Limb (tissue), 2 donors: Measurements from ENCODE around the gene NSMCE1.
"Not testable (repeated sequence)": the region's sequence is repeated elsewhere in the genome, so short reads cannot be mapped to it uniquely, and the experiment has no call there.

Experiments
- DNase-seq, 2 donors: peaks; one replicate each; pipeline ENCODE4 v3.0.0-alpha.2; 2016; ENCODE audit errors: extremely low spot score in 2 of 2

The NSMCE1 gene

DNA sequence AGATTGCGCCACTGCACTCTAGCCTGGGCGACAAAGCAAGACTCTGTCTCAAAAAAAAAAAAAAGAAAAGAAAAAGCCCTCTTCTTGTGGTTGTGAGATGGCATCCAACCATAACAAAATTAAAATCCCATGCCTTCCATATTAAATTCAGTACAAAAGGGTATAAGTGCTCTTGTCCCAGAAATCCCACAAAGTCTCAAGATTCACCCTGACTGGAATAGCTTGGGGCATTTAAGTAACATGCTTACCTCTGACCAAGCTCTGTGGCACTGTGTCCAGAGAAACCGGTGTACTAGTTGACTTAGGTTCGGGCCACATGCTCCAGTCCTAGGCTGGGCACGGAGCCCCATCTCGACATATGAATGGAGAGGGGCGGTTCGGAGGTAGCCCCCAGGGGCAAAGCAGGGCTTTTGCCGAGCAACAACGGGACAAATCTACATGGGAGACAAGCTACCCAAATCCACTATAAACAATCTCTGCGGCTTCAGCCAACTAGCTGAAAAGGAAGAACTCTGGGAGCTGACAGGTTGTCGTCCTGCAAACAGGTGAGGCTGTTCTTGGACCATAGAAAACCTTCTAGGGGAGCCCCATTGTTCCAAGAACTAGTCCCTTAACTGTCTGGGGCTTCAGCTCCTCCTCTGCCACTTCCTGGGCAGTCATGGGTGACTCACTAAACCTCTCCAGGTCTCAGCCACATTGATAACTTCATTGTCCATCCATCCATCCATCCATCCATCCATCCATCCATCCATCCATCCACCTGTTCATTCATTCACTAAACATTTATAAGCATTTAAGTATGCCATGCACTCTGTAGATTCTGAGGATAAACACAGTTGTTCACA, 34.9 kb upstream of the NSMCE1 start:
- no peak for DNase-seq

GRCh38 chr16:27302126-27302525, 33.6 kb upstream of the NSMCE1 start:
- DNase-seq, result no peak

DNA sequence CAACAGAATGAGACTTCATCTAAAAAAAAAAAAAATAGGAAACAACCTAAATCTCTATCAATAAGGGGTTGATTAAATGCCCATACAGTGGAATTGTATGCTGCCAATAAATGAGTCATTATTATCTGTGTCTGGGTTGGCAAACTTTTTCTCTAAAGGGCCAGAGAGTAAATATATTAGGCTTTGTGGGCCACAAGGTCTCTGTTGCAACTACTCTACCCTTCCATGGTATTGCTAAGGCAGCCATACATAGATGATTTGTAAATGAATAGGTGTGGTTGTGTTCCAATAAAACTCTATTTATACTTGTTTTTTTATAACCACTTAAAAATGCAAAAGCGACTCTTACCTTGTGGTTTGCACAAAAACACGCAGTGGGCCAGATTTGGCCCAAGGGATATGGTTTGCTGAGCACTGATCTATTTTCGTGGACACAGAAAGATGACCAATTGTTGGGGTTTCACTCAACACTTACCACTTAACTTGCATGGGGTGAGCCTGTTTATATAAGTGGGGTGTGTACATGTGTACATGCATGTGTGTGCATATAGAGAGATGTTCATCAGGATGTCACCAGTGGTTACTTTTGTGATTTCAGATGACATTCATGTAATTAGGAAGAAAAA, 32.8 kb upstream of the NSMCE1 start:
- no peak for DNase-seq

- DNase-seq, result no peak
Measured at GRCh38 chr16:27298132-27298531, 29.6 kb upstream of the NSMCE1 start.

DNA sequence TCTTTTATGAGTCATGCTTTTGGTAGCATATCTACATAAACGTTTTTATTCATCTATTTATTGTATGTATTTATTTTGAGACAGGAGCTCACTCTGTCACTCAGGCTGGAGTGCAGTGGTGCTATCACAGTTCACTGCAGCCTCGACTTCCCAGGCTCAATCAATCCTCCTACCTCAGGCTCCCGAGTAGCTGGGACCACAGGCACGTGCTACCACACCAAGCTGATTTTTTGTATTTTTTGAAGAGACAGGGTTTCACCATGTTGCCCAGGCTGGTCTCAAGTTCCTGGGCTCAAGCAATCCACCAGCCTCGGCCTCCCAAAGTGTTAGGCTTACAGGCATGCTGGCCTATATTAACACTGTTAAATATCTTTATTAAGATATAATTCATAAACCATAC, 24.8 kb upstream of the NSMCE1 start:
- no peak for DNase-seq

DNA sequence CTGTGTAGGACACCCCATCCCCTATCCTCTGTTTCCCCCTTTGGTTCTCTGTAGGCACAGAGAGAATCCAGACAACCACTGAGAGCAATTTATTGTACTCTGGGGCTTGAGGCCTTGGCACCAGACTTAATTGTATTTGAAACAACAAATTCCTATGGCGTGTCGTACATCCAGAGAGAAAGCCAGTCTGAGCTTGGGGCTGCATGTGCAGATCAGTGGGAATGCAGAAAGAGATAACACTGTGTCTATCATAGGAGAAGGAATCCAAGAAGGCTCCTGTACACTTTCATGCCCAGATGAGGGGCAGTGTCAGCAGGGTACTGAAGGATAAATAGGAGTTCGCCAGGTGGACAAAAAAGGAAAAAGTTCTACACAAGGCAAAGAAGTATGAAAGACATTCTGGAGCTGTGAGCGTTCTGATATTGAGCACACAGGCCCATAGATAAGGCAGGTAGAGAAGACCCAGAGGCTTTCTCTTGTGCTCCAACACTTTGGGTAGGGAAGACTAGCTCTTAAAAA, 23.2 kb upstream of the NSMCE1 start:
- no peak for DNase-seq

DNA sequence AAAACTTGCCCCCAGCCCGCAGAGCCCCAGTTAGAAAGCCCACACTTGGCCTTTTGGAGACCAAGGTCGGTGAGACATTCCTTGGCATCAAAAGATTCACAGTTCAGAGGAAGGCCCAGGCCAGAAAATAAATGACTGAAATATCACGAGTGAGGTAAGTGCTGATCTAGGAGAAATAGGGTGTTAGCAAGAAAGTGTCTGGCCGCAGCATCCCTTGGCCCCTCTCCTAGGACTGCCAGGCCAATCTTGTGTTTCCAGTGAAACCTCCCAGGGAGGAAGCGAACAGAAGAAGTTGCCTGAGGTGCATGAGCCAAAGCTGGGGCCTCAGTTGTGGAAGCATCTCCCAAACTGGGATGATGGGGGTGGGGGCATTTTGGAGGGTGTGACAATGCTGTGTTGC, 22.5 kb upstream of the NSMCE1 start:
- no peak for DNase-seq

- DNase-seq, result no peak
Measured at GRCh38 chr16:27290562-27290961, 22.0 kb upstream of the NSMCE1 start.

DNA sequence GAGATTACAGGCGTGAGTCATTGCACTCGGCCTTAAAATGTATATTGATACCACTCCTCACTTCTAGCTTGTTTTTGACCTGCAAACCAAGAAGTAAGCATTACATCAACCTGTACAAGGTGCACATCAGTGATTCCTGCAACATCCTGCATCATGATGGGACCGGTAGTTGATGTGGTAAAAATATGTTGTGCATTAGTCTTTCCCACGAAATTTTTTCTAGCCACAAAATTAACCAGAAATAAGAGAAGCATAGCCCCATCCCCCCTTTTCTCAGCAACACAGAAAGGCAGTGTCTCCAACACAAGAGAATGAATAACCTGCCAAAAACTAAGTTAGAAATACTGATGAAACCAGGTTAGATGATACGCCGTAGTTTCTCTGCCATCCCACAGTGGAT, 21.1 kb upstream of the NSMCE1 start:
- DNase-seq, result no peak

DNA sequence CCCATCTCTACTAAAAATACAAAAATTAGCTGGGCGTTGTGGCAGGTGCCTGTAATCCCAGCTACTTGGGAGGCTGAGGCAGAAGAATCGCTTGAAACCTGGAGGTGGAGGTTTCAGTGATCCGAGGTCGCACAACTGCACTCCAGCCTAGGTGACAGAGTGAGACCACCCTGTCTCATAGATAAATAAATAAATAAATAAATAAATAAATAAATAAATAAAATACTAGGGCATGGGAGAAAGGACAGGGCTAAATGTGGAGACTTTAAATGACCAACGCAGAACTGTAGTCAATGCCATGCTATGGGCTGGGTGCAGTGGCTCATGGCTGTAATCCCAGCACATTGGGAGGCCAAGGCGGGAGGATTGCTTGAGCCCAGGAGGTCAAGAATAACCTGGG, 19.7 kb upstream of the NSMCE1 start:
- not testable (repeated sequence) for DNase-seq

- DNase-seq, result no peak
Measured at GRCh38 chr16:27287887-27288286, 19.3 kb upstream of the NSMCE1 start.

GRCh38 chr16:27287051-27287811, 18.7 kb upstream of the NSMCE1 start:
- no peak for DNase-seq

GRCh38 chr16:27286451-27286850, 17.9 kb upstream of the NSMCE1 start:
- no peak for DNase-seq

GRCh38 chr16:27285676-27286196, 17.2 kb upstream of the NSMCE1 start:
- DNase-seq, result no peak

GRCh38 chr16:27284865-27285675, 16.5 kb upstream of the NSMCE1 start:
- DNase-seq, result no peak

- DNase-seq, result no peak
Measured at GRCh38 chr16:27281243-27281642, 12.7 kb upstream of the NSMCE1 start.

DNA sequence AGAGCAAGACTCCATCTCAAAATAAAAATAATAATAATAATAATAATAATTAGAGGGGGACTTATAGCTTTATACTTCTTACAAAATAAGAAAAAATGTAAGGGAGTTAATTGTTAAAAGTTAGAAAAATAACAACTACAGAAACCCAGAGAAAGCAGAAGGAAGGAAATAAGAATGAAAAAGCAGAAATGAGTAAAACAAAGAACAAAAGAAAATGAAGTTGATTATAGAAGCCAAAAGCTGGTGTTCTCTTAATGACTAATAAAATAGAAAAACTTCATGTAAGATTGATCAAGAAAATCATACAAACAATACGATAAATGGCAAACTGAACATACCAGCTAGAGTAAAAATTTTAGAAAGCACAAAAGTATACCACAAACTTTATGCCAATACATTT, 6.8 kb upstream of the NSMCE1 start:
- no peak for DNase-seq

DNA sequence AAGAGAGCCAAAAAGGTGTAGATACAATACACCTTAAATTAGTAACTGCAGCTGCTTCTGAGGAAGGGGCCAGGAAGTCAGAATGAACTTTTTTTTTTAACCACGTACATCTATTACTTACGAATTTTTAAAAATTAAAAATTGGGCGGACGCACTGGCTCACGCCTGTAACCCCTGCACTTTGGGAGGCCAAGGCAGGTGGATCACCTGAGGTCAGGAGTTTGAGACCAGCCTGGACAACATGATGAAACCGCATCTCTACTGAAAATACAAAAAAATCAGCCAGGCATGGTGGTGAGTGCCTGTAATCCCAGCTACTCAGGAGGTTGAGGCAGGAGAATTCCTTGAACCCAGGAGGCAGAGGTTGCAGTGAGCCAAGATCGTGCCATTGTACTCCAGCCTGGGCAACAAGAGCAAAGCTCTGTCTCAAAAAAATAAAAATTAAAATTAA, 5.9 kb upstream of the NSMCE1 start:
- not testable (repeated sequence) for DNase-seq

- DNase-seq, result no peak
Measured at GRCh38 chr16:27273670-27274423, 5.3 kb upstream of the NSMCE1 start.

GRCh38 chr16:27273330-27273669, 4.7 kb upstream of the NSMCE1 start:
- DNase-seq, result no peak
